GM19452 (cell line): ENCODE measurements around the gene OR6B2.

Experiments
- ATAC-seq: cut with Tn5 transposase; IDR thresholded peaks from one replicate; pipeline ENCODE4 v1.9.1; 2021; ENCODE audit not compliant: unreplicated experiment

Gene OR6B2

GRCh38 chr2:240042740-240043139 lies 12.5 kb upstream of the OR6B2 start:
- no peak for ATAC-seq

GRCh38 chr2:240041363-240041762 lies 11.1 kb upstream of the OR6B2 start:
- ATAC-seq = no peak

GRCh38 chr2:240037358-240037757 lies 7.1 kb upstream of the OR6B2 start:
- no peak for ATAC-seq

- ATAC-seq = no peak
Measured at GRCh38 chr2:240033330-240033678, 3.1 kb upstream of the OR6B2 start.

GRCh38 chr2:240032406-240033329 lies 2.4 kb upstream of the OR6B2 start:
- no peak for ATAC-seq

GRCh38 chr2:240024766-240025165 lies 5.5 kb downstream of the OR6B2 start:
- peak; percentile 23 for ATAC-seq

- no peak for ATAC-seq
Measured at GRCh38 chr2:240023792-240024191, 6.4 kb downstream of the OR6B2 start.

- ATAC-seq = no peak
Measured at GRCh38 chr2:240021488-240022104, 8.6 kb downstream of the OR6B2 start.

GRCh38 chr2:240018071-240018750 lies 12.0 kb downstream of the OR6B2 start:
- no peak for ATAC-seq

GRCh38 chr2:240014327-240014726 lies 15.9 kb downstream of the OR6B2 start:
- no peak for ATAC-seq

GRCh38 chr2:240013343-240013742 lies 16.9 kb downstream of the OR6B2 start:
- ATAC-seq = no peak

- no peak for ATAC-seq
Measured at GRCh38 chr2:240002983-240003382, 27.2 kb downstream of the OR6B2 start.

- no peak for ATAC-seq
Measured at GRCh38 chr2:240000671-240001070, 29.6 kb downstream of the OR6B2 start.

- no peak for ATAC-seq
Measured at GRCh38 chr2:239997686-239998409, 32.4 kb downstream of the OR6B2 start.

- no peak for ATAC-seq
Measured at GRCh38 chr2:239994086-239994485, 36.1 kb downstream of the OR6B2 start.

- ATAC-seq = no peak
Measured at GRCh38 chr2:239993291-239993690, 36.9 kb downstream of the OR6B2 start.

GRCh38 chr2:239991689-239992314 lies 38.4 kb downstream of the OR6B2 start:
- no peak for ATAC-seq

GRCh38 chr2:239990966-239991365 lies 39.3 kb downstream of the OR6B2 start:
- ATAC-seq = no peak

- no peak for ATAC-seq
Measured at GRCh38 chr2:239985356-239985755, 44.9 kb downstream of the OR6B2 start.

- no peak for ATAC-seq
Measured at GRCh38 chr2:239984421-239985194, 45.6 kb downstream of the OR6B2 start.
